GM23248 (cell line): ENCODE data around the gene HOTAIR. TPM values are rescaled to one million over a fixed set of nuclear protein-coding genes. Genes with fewer than 3 reads are reported as not detected.
A peak's percentile ranks its signal among the peaks of the same experiment; 100 is the strongest.

Experiments
- DNase-seq: peaks from one replicate; pipeline ENCODE4 v3.0.0-alpha.2; 2015
- H2AFZ ChIP-seq: fragments of 200-600 bp; sonication (generic); 2 replicates; pipeline ENCODE4 v1.6.1; 2016; ENCODE audit warnings: antibody characterized with exemption
- H3F3A ChIP-seq: fragments of 200-600 bp; sonication (generic); 2 replicates; pipeline ENCODE4 v1.6.1; 2016; ENCODE audit warnings: mild to moderate bottlenecking, antibody characterized with exemption, mixed run types; ENCODE audit not compliant: insufficient read depth
- H3K27ac ChIP-seq: fragments of 200-600 bp; sonication (generic); 2 replicates; pipeline ENCODE4 v1.5.1; 2016; ENCODE audit warnings: mild to moderate bottlenecking
- H3K27me3 ChIP-seq: fragments of 200-600 bp; sonication (generic); replicated peaks from 2 replicates; pipeline ENCODE4 v1.6.1; 2016; ENCODE audit warnings: mild to moderate bottlenecking; ENCODE audit not compliant: insufficient read depth
- H3K36me3 ChIP-seq: fragments of 200-600 bp; sonication (generic); 2 replicates; pipeline ENCODE4 v1.6.1; 2016; ENCODE audit warnings: low read depth, mild to moderate bottlenecking
- H3K4me1 ChIP-seq: fragments of 200-600 bp; sonication (generic); 2 replicates; pipeline ENCODE4 v1.6.1; 2016; ENCODE audit warnings: mild to moderate bottlenecking; ENCODE audit not compliant: insufficient read depth
- H3K4me2 ChIP-seq: fragments of 200-600 bp; sonication (generic); one replicate; pipeline ENCODE4 v1.6.1; 2016; ENCODE audit warnings: mild to moderate bottlenecking; ENCODE audit not compliant: unreplicated experiment
- H3K4me3 ChIP-seq: fragments of 200-600 bp; sonication (generic); 2 replicates; pipeline ENCODE4 v1.5.1; 2016; ENCODE audit warnings: mild to moderate bottlenecking
- H3K79me2 ChIP-seq: fragments of 200-600 bp; sonication (generic); 2 replicates; pipeline ENCODE4 v1.6.1; 2016; ENCODE audit warnings: mild to moderate bottlenecking; ENCODE audit not compliant: insufficient read depth
- H3K9ac ChIP-seq: fragments of 200-600 bp; sonication (generic); 2 replicates; pipeline ENCODE4 v1.6.1; 2016; ENCODE audit warnings: mild to moderate bottlenecking
- H3K9me2 ChIP-seq: fragments of 200-600 bp; sonication (generic); 2 replicates; pipeline ENCODE4 v1.6.1; 2016; ENCODE audit warnings: mixed run types, mild to moderate bottlenecking, moderate library complexity; ENCODE audit not compliant: insufficient read depth
- H3K9me3 ChIP-seq: fragments of 200-600 bp; sonication (generic); one replicate; pipeline ENCODE4 v1.6.1; 2017; ENCODE audit warnings: low read depth
- H4K20me1 ChIP-seq: fragments of 200-600 bp; sonication (generic); 2 replicates; pipeline ENCODE4 v1.6.0; 2016; ENCODE audit not compliant: insufficient read depth
- EZH2 ChIP-seq: fragments of 200-600 bp; sonication (generic); IDR thresholded peaks from 2 replicates; pipeline ENCODE4 v1.6.1; 2018; ENCODE audit warnings: antibody characterized with exemption, mild to moderate bottlenecking; ENCODE audit not compliant: insufficient read depth, poor library complexity, severe bottlenecking
- EZH2phosphoT487 ChIP-seq: fragments of 200-600 bp; sonication (generic); IDR thresholded peaks from 2 replicates; pipeline ENCODE4 v1.6.1; 2018; ENCODE audit warnings: antibody characterized with exemption, moderate library complexity, mild to moderate bottlenecking, low read depth; ENCODE audit not compliant: insufficient read depth
- WGBS, 2 experiments: methylation state at CpG; one replicate each; pipeline ENCODE4 v1.1.6; 2015 to 2017; ENCODE audit warnings: low lambda C conversion rate in 2 of 2, low coverage in 1 of 2; ENCODE audit errors: missing lambda C conversion rate in 2 of 2; 5-methylcytosine and 5-hydroxymethylcytosine counted together
- in situ Hi-C: fragments of 300-500 bp; cut with MboI; formaldehyde crosslinking; loops from 2 replicates; pipeline ENCODE4 v1.15.0; 2020
- polyA plus RNA-seq: library from polyadenylated mRNA; unstranded; fragments of >200 nt; fragmentation: Nextera tagmentation; extraction: Ambion mirVana; gene quantifications from 2 replicates; pipeline ENCODE4 v1.2.1, GENCODE V29; 2016
- total RNA-seq: library from RNA; depleted of rRNA; stranded (reverse); fragments of >200 nt; shearing (Covaris generic); gene quantifications from 2 replicates; pipeline ENCODE4 v1.2.3, GENCODE V29; 2014

Gene HOTAIR
- total and polyA plus RNA-seq, 2 experiments from 2014 or later, result not detected

- no peaks in the 10 kb centered on the region for H3K79me2 ChIP-seq
- H3K4me1 ChIP-seq, result peaks cover 17% of the 10 kb centered on the region; the same call in 1 of the 2 replicates
- peaks cover 93% of the 10 kb centered on the region for H3K27me3 ChIP-seq
- DNase-seq, result no peak
- H3K36me3 ChIP-seq, result no peaks in the 10 kb centered on the region
- H3K4me3 ChIP-seq, result no peak overlapping the region
- H3F3A ChIP-seq, result no peaks in the 10 kb centered on the region
- H2AFZ ChIP-seq, result no peak overlapping the region
- no peaks in the 10 kb centered on the region for H3K9me2 ChIP-seq
- no peaks in the 10 kb centered on the region for H3K9me3 ChIP-seq
- in situ Hi-C loops, result no loop called here
- TF ChIP-seq EZH2 (no peak), EZH2phosphoT487 (no peak)
- H4K20me1 ChIP-seq, result no peaks in the 10 kb centered on the region
- no peak overlapping the region for H3K4me2 ChIP-seq
- H3K27ac ChIP-seq, result no peak overlapping the region
- H3K9ac ChIP-seq, result no peak overlapping the region
- 23 to 28% methylated on average over 26 of the region's 26 CpGs for WGBS, 2 experiments
Measured at GRCh38 chr12:53982648-53983567, 8.2 kb upstream of the HOTAIR start.

- Histone ChIP-seq H3F3A (no peaks in the 10 kb centered on the region), H4K20me1 (no peaks in the 10 kb centered on the region), H3K79me2 (no peaks in the 10 kb centered on the region), H3K4me2 (no peak overlapping the region), H3K36me3 (no peaks in the 10 kb centered on the region), H3K4me1 (peaks cover 17% of the 10 kb centered on the region; the same call in 1 of the 2 replicates), H3K27me3 (peaks cover 93% of the 10 kb centered on the region), H3K9me2 (no peaks in the 10 kb centered on the region), H3K4me3 (no peak overlapping the region), H3K9me3 (no peaks in the 10 kb centered on the region), H3K27ac (no peak overlapping the region), H3K9ac (no peak overlapping the region), H2AFZ (no peak overlapping the region)
- in situ Hi-C loops, result no loop called here
- no peak for TF ChIP-seq EZH2
- no peak for TF ChIP-seq EZH2phosphoT487
- no peak for DNase-seq
- 32 to 34% methylated on average over 30 of the region's 30 CpGs for WGBS, 2 experiments
Measured at GRCh38 chr12:53981634-53982565, 7.1 kb upstream of the HOTAIR start.

- H3K9me3 ChIP-seq, result no peaks in the 10 kb centered on the region
- peaks cover 9% of the 10 kb centered on the region; the same call in 1 of the 2 replicates for H3K4me1 ChIP-seq
- no peaks in the 10 kb centered on the region for H3K36me3 ChIP-seq
- H3K4me3 ChIP-seq, result no peak overlapping the region
- 43 to 49% methylated on average over 15 of the region's 15 CpGs for WGBS, 2 experiments
- DNase-seq, result no peak
- H3K79me2 ChIP-seq, result no peaks in the 10 kb centered on the region
- in situ Hi-C loops, result no loop called here
- no peaks in the 10 kb centered on the region for H3F3A ChIP-seq
- no peak overlapping the region for H3K9ac ChIP-seq
- H3K27me3 ChIP-seq, result peaks cover 93% of the 10 kb centered on the region
- TF ChIP-seq EZH2phosphoT487, result 0 out of 2 replicates have a peak, but pooled peaks have one; percentile 2
- peak; percentile 39 for TF ChIP-seq EZH2
- no peaks in the 10 kb centered on the region for H4K20me1 ChIP-seq
- H3K9me2 ChIP-seq, result no peaks in the 10 kb centered on the region
- H2AFZ ChIP-seq, result no peak overlapping the region
- no peak overlapping the region for H3K27ac ChIP-seq
- no peak overlapping the region for H3K4me2 ChIP-seq
Measured at GRCh38 chr12:53980802-53981496, 6.2 kb upstream of the HOTAIR start.
